ENCODE results near the gene KLHL30.
"Not testable (repeated sequence)": the region's sequence is repeated elsewhere in the genome, so short reads cannot be mapped to it uniquely, and the experiment has no call there.

Gene KLHL30

GRCh38 chr2:238165288-238165921 lies 26.9 kb downstream of the KLHL30 start:
- no peak for DNase-seq

- no peak for DNase-seq
Observed at GRCh38 chr2:238166391-238167343, 28.2 kb downstream of the KLHL30 start.

- no peak for DNase-seq
Observed at GRCh38 chr2:238167344-238167715, 28.9 kb downstream of the KLHL30 start.

- no peak for DNase-seq
Observed at GRCh38 chr2:238167761-238168160, 29.3 kb downstream of the KLHL30 start.

GRCh38 chr2:238168196-238169047 lies 30.0 kb downstream of the KLHL30 start:
- DNase-seq: no peak

GRCh38 chr2:238169048-238169707 lies 30.7 kb downstream of the KLHL30 start:
- no peak for DNase-seq

- no peak for DNase-seq
Observed at GRCh38 chr2:238169708-238170251, 31.3 kb downstream of the KLHL30 start.

GRCh38 chr2:238170386-238171071 lies 32.1 kb downstream of the KLHL30 start:
- no peak for DNase-seq

GRCh38 chr2:238171072-238171431 lies 32.6 kb downstream of the KLHL30 start:
- not testable (repeated sequence) for DNase-seq

GRCh38 chr2:238171575-238172187 lies 33.2 kb downstream of the KLHL30 start:
- no peak for DNase-seq

GRCh38 chr2:238172439-238172838 lies 34.0 kb downstream of the KLHL30 start:
- DNase-seq: no peak

GRCh38 chr2:238173692-238174091 lies 35.2 kb downstream of the KLHL30 start:
- DNase-seq: no peak

GRCh38 chr2:238174291-238174690 lies 35.8 kb downstream of the KLHL30 start:
- DNase-seq: no peak

GRCh38 chr2:238174701-238175100 lies 36.2 kb downstream of the KLHL30 start:
- DNase-seq: no peak

GRCh38 chr2:238176613-238177012 lies 38.1 kb downstream of the KLHL30 start:
- DNase-seq: no peak

- DNase-seq: no peak
Observed at GRCh38 chr2:238180554-238180953, 42.1 kb downstream of the KLHL30 start.

- no peak for DNase-seq
Observed at GRCh38 chr2:238182362-238182761, 43.9 kb downstream of the KLHL30 start.

GRCh38 chr2:238183821-238184220 lies 45.4 kb downstream of the KLHL30 start:
- no peak for DNase-seq

- no peak for DNase-seq
Observed at GRCh38 chr2:238187618-238188548, 49.4 kb downstream of the KLHL30 start.

- DNase-seq: no peak
Observed at GRCh38 chr2:238190445-238190844, 52.0 kb downstream of the KLHL30 start.
